Measurements from ENCODE around the gene SCN2B.

DNA sequence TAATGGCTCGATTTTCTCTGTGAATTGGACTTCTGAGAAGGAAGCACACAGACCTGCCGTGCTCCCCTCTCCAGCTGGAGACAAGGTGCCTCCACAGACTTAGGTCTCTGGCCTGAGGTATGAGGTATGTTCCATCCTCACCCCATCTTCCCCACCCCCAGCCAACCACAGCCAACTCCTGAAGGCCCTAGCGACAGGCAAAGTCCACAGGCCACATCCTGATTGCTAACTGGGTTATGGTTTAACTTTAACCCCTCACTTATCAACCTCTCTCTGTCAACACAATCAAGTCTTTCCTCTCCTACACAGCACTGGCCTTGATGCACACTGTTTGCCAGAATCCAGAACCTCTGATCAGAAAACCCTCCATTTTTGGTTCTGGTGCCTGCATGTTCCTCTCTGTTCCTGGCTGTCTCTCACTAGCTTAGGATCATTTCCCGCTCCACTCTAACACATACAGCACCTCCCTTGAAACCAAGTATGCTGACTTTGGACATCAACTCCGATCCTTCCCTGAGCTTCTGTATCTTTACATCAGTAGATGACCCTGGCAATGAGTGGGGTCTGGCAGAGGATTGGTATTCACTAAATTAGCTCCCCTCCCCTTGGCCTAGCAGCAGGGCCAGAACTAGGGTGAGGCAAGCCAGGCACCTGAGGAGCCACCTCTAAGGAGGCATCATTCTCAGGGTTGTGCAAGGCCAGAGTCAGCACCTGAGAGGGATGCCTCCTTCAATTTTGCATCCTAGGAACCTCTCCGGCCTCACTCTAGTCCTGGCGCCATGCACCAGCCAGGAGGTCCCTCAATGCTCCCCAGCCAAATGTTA lies 26.4 kb upstream of the SCN2B start:
- TF ChIP-seq EZH2 (IDR thresholded peaks at IDR 0.05; ENCODE audit: borderline replicate concordance, control insufficient read depth, low read depth, low read length) (no peak), KDM1A (IDR thresholded peaks at IDR 0.05; ENCODE audit: borderline replicate concordance) (no peak), MYC (IDR thresholded peaks at IDR 0.05; ENCODE audit: insufficient read depth, insufficient read length, insufficient replicate concordance, low read length, severe bottlenecking) (no peak), NFXL1 (IDR thresholded peaks at IDR 0.05; ENCODE audit: borderline replicate concordance) (no peak)
- TF ChIP-seq, protein P1, sequence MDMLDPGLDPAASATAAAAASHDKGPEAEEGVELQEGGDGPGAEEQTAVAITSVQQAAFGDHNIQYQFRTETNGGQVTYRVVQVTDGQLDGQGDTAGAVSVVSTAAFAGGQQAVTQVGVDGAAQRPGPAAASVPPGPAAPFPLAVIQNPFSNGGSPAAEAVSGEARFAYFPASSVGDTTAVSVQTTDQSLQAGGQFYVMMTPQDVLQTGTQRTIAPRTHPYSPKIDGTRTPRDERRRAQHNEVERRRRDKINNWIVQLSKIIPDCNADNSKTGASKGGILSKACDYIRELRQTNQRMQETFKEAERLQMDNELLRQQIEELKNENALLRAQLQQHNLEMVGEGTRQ (IDR thresholded peaks at IDR 0.05; ENCODE audit: borderline replicate concordance, low read depth, low read length): no peak
- TF ChIP-seq, protein P2, sequence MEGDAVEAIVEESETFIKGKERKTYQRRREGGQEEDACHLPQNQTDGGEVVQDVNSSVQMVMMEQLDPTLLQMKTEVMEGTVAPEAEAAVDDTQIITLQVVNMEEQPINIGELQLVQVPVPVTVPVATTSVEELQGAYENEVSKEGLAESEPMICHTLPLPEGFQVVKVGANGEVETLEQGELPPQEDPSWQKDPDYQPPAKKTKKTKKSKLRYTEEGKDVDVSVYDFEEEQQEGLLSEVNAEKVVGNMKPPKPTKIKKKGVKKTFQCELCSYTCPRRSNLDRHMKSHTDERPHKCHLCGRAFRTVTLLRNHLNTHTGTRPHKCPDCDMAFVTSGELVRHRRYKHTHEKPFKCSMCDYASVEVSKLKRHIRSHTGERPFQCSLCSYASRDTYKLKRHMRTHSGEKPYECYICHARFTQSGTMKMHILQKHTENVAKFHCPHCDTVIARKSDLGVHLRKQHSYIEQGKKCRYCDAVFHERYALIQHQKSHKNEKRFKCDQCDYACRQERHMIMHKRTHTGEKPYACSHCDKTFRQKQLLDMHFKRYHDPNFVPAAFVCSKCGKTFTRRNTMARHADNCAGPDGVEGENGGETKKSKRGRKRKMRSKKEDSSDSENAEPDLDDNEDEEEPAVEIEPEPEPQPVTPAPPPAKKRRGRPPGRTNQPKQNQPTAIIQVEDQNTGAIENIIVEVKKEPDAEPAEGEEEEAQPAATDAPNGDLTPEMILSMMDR (IDR thresholded peaks at IDR 0.05 in 2 of 3, conservative IDR thresholded peaks at IDR 0.05 in 1 of 3; ENCODE audit: control insufficient read depth in 2 of 3, extremely low read depth in 1 of 3, insufficient read depth in 1 of 3, low read depth in 3 of 3, low read length in 3 of 3): no peak
